Ramos (cell line): ENCODE data around the gene ARHGEF10L.
"Not testable (repeated sequence)": the region's sequence is repeated elsewhere in the genome, so short reads cannot be mapped to it uniquely, and the experiment has no call there.

Source experiments
- in situ Hi-C: fragments of 300-500 bp; cut with MboI; formaldehyde crosslinking; loops from one replicate; pipeline ENCODE4 v1.14.3; 2022; ENCODE audit warnings: low sequenced_read_pairs; ENCODE audit not compliant: unreplicated experiment

The ARHGEF10L gene

GRCh38 chr1:17606826-17607440, 67.4 kb downstream of the ARHGEF10L start:
- in situ Hi-C loops, result loop anchor here (5.0 kb wide), 1 partner anchor 105 kb away; no protein-coding TSS in a partner anchor

- in situ Hi-C loops, result loop anchor here (5.0 kb wide), 1 partner anchor 106 kb away; no protein-coding TSS in a partner anchor
Measured at GRCh38 chr1:17607644-17608581, 68.4 kb downstream of the ARHGEF10L start.

DNA sequence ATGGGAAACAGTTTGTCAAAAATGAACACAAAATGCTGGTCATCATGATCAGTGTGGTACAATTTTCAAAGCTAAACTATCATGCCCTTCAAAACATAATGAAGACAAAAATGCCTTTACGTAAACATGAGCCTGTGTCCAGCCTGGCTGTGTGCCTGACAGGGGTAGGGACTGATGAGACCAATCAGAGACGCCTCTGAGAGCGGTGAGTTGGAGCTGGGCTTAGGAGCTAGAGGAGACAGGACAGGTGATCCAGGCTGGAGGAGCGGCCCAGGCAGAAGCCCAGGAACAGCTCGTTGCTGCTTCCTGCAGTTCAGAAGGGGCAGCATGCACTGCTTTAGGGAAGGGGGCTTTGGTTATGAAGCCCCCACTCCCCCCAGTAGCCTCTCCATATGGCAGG, 70.0 kb downstream of the ARHGEF10L start:
- in situ Hi-C loops, result loop anchor here (5.0 kb wide), 1 partner anchor 107 kb away; no protein-coding TSS in a partner anchor

- in situ Hi-C loops, result no loop called here
Measured at GRCh38 chr1:17610085-17610484, 70.6 kb downstream of the ARHGEF10L start.

DNA sequence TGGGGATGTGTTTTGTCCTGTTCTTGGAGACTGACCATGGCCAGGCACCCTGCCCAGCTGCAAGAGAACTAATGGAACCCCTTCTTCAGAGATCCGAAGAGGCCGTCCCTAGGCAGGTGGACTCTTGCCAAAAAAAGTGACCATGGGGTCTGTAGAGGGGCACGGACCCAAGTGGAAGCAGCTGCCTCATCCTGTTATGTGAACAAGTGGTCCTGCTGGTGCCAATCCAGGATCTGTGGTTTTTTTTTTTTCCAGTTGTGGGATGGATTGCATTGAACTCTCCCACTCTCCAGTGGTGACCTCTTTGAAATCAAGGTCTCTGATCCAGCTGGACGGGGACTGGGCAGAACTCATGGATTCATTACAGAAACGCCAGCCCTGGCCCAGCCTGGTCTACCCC, 71.2 kb downstream of the ARHGEF10L start:
- in situ Hi-C loops, result no loop called here

DNA sequence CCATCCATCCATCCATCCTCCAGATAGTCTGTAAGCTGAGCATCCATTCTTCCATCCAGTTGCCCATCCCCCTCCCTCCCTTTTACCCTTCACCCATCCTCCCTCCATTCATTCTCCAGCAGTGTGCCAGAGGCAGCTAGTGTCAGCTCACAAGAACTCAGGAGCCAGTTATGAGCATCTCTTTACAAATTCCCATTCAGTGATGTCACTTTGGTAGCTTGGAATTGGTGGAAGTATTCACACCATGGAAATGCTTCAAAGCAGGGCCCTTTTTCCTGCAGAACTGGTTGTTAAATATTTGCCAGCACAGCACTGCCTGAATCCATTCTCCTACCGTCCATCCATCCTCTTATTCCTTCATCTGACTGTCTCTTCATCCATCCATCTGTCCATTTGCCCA, 72.5 kb downstream of the ARHGEF10L start:
- in situ Hi-C loops, result no loop called here

- in situ Hi-C loops, result no loop called here
Measured at GRCh38 chr1:17612831-17613230, 73.3 kb downstream of the ARHGEF10L start.

DNA sequence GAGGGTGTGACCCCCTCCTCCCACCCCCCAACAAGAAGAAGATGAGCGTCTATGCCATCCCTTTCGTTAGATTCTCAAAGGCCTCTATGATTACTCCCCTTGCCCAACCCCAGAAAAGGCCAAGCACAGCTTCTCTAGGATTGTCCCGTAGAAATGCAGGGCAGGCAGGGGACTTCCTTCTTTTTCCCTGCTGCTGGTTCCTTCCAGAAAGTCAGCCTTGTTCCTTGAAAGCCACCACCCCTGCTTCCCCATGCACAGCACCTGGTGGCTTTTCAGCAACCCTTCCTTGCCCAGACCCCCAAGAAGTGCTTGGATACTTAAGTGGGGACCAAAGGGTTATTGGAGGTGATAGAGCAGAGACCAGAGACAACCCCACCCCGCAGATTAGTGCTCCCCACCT, 75.1 kb downstream of the ARHGEF10L start:
- in situ Hi-C loops, result no loop called here

- in situ Hi-C loops, result no loop called here
Measured at GRCh38 chr1:17615157-17615556, 75.7 kb downstream of the ARHGEF10L start.

- in situ Hi-C loops, result no loop called here
Measured at GRCh38 chr1:17615959-17616358, 76.5 kb downstream of the ARHGEF10L start.

- in situ Hi-C loops, result no loop called here
Measured at GRCh38 chr1:17616731-17617279, 77.3 kb downstream of the ARHGEF10L start.

DNA sequence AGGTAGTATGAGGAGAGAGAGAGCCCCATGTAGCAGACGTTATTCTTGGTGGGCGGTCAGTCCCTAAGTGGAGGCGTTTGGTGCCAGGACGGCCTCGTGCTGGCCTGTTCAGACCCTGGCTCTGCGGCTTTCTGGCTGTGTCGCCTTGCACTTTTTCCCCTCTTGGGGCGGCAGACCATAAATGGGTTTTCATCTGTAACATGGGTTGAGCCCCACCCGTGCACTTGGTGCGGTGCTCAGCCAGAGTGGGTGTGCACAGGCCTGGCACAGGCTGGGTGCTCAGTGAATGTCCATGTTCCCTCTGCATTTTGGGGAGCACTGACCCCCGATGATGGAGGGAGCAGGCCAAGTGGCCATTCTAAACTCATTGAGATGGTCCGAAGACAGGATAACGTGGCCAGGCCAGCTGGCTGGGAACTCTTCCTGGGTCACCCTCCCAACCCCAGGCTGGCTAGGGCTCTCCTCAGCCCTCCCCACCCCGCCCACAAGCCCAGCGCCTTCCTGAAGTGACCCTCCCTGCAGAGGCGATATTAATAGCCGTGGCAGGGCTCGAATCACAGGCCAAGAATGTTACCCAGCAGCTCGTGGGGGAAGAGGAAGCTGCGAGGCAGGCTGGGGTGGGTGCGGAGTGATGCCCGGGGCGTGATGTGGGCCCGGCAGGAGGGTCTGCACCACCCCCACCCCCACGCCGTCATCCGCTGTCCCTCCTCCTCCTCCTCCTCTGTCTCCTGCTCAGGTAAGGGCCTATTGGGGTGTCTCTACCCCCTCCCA, 78.5 kb downstream of the ARHGEF10L start:
- in situ Hi-C loops, result no loop called here

DNA sequence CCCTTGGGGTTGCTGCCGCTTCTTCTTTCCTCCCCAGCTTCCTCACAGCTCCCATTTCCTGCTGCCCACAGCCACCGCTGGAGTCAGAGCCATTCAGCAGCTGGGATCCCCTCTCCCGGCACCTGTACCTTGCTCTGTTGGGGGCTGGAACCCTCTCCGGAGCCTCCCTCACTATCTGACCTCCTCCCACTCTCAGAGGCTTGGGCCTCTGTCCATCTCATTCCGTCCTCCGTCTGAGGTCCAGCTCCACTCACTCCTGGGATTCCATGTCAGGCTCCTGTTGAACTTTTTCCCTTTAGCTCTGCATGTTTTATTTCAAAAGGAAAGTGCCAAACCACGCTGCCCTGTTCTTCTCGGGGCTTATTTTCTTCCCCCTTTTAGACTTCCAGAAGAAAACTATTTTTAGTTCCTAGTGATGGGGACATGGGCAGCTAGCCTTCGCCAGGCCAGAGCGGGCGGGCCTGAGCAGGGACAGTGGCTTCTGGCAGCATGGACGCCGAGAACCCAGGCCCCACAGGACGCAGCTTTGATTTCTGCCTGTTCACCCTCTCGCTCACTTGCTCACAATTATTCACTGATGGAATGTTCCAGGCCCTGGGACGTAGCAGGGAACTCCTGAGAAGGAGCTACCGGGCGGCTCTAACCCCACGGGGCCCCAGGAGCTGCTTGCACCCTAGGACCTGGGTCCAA, 79.2 kb downstream of the ARHGEF10L start:
- in situ Hi-C loops, result no loop called here

- in situ Hi-C loops, result no loop called here
Measured at GRCh38 chr1:17620448-17620847, 81.0 kb downstream of the ARHGEF10L start.

GRCh38 chr1:17621691-17622090, 82.2 kb downstream of the ARHGEF10L start:
- in situ Hi-C loops, result no loop called here

GRCh38 chr1:17622823-17623222, 83.3 kb downstream of the ARHGEF10L start:
- in situ Hi-C loops, result no loop called here

- in situ Hi-C loops, result no loop called here
Measured at GRCh38 chr1:17624611-17625233, 85.2 kb downstream of the ARHGEF10L start.

DNA sequence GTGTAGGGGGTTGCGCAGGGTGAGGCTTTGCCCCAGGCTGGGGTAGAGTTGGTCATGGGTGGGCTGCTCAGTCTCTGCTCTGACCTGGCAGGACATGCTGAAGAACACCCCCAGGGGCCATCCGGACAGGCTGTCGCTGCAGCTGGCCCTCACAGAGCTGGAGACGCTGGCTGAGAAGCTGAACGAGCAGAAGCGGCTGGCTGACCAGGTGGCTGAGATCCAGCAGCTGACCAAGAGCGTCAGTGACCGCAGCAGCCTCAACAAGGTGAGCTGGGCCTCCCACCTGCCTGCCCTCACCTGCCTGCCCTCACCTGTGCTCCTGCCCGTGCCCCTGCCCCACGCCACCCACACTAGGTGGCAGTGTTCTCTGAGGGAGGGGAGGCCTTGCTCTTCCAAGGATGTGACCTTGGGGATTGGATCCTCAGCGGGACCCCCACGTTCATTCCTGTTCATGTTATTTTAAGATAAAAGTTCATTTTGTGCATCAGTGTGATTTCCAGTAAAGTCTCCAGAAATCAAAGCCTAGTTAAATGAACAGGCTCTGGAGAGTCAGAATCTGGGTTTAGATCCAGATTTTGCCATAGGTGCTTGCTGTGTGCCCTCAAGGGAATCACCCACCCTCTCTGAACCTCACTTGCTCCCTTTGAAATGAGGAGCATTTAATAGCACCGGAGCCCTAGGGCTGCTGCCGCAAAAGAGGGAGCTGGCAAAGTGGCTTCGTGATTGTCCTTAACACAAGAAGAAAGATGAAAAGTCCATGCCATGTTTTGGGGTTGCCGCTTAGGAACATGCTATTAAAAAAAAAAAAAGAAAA, 87.9 kb downstream of the ARHGEF10L start:
- in situ Hi-C loops, result no loop called here

- in situ Hi-C loops, result not testable (repeated sequence)
Measured at GRCh38 chr1:17629046-17629445, 89.5 kb downstream of the ARHGEF10L start.
